Right kidney (tissue), 1 donor: Measurements from ENCODE around the gene RAD51B.
"Not testable (repeated sequence)": the region's sequence is repeated elsewhere in the genome, so short reads cannot be mapped to it uniquely, and the experiment has no call there.

ENCODE experiments used
- DNase-seq: peaks from one replicate; pipeline ENCODE4 v3.0.0-alpha.2; 2016

The RAD51B gene

GRCh38 chr14:68176687-68177086 lies 357.1 kb downstream of the RAD51B start:
- DNase-seq, result no peak

GRCh38 chr14:68177728-68178127 lies 358.1 kb downstream of the RAD51B start:
- DNase-seq, result no peak

GRCh38 chr14:68178282-68178681 lies 358.7 kb downstream of the RAD51B start:
- DNase-seq, result no peak

- no peak for DNase-seq
Measured at GRCh38 chr14:68181519-68182326, 362.1 kb downstream of the RAD51B start.

- DNase-seq, result no peak
Measured at GRCh38 chr14:68182492-68182891, 362.9 kb downstream of the RAD51B start.

- not testable (repeated sequence) for DNase-seq
Measured at GRCh38 chr14:68186500-68187276, 367.1 kb downstream of the RAD51B start.

GRCh38 chr14:68188174-68188573 lies 368.6 kb downstream of the RAD51B start:
- DNase-seq, result no peak

- DNase-seq, result no peak
Measured at GRCh38 chr14:68190032-68190431, 370.5 kb downstream of the RAD51B start.

- no peak for DNase-seq
Measured at GRCh38 chr14:68191567-68192321, 372.2 kb downstream of the RAD51B start.

- no peak for DNase-seq
Measured at GRCh38 chr14:68192935-68193334, 373.4 kb downstream of the RAD51B start.

GRCh38 chr14:68193970-68194681 lies 374.5 kb downstream of the RAD51B start:
- no peak for DNase-seq

- no peak for DNase-seq
Measured at GRCh38 chr14:68195126-68195525, 375.5 kb downstream of the RAD51B start.

- DNase-seq, result peak; percentile 28
Measured at GRCh38 chr14:68198713-68199495, 379.3 kb downstream of the RAD51B start.

GRCh38 chr14:68199554-68200151 lies 380.1 kb downstream of the RAD51B start:
- peak; percentile 65 for DNase-seq

GRCh38 chr14:68203871-68204270 lies 384.3 kb downstream of the RAD51B start:
- DNase-seq, result no peak

- DNase-seq, result no peak
Measured at GRCh38 chr14:68208218-68208617, 388.6 kb downstream of the RAD51B start.

- DNase-seq, result no peak
Measured at GRCh38 chr14:68208626-68209317, 389.2 kb downstream of the RAD51B start.

GRCh38 chr14:68210729-68211299 lies 391.2 kb downstream of the RAD51B start:
- no peak for DNase-seq

GRCh38 chr14:68211421-68211820 lies 391.8 kb downstream of the RAD51B start:
- no peak for DNase-seq

GRCh38 chr14:68211886-68212285 lies 392.3 kb downstream of the RAD51B start:
- no peak for DNase-seq
